Right forelimb (tissue), 1 donor: ENCODE results near the gene CERKL.

Experiments
- DNase-seq: peaks from one replicate; pipeline ENCODE4 v3.0.0-alpha.2; 2018

Gene CERKL

GRCh38 chr2:181573140-181573736 is 83.7 kb downstream of the CERKL start:
- DNase-seq = no peak

- no peak for DNase-seq
These were observed 85.9 kb downstream of the CERKL start for GRCh38 chr2:181570833-181571661.

- no peak for DNase-seq
These were observed 86.8 kb downstream of the CERKL start for GRCh38 chr2:181570059-181570458.

- DNase-seq = no peak
These were observed 90.4 kb downstream of the CERKL start for GRCh38 chr2:181566334-181567032.

GRCh38 chr2:181563101-181563692 is 93.7 kb downstream of the CERKL start:
- no peak for DNase-seq

- no peak for DNase-seq
These were observed 98.5 kb downstream of the CERKL start for GRCh38 chr2:181558371-181558770.

- no peak for DNase-seq
These were observed 102.7 kb downstream of the CERKL start for GRCh38 chr2:181554061-181554830.

GRCh38 chr2:181553244-181553643 is 103.7 kb downstream of the CERKL start:
- DNase-seq = no peak

- no peak for DNase-seq
These were observed 104.1 kb downstream of the CERKL start for GRCh38 chr2:181552808-181553207.

- no peak for DNase-seq
These were observed 110.8 kb downstream of the CERKL start for GRCh38 chr2:181546086-181546485.

- DNase-seq = no peak
These were observed 114.7 kb downstream of the CERKL start for GRCh38 chr2:181542170-181542569.

GRCh38 chr2:181540421-181540820 is 116.5 kb downstream of the CERKL start:
- DNase-seq = no peak

GRCh38 chr2:181536730-181537129 is 120.2 kb downstream of the CERKL start:
- DNase-seq = no peak

- DNase-seq = no peak
These were observed 128.5 kb downstream of the CERKL start for GRCh38 chr2:181528441-181528840.

GRCh38 chr2:181527058-181527457 is 129.8 kb downstream of the CERKL start:
- DNase-seq = no peak

GRCh38 chr2:181526014-181526413 is 130.9 kb downstream of the CERKL start:
- no peak for DNase-seq

- no peak for DNase-seq
These were observed 133.1 kb downstream of the CERKL start for GRCh38 chr2:181523756-181524155.

GRCh38 chr2:181520253-181520652 is 136.7 kb downstream of the CERKL start:
- no peak for DNase-seq

- DNase-seq = no peak
These were observed 139.1 kb downstream of the CERKL start for GRCh38 chr2:181517685-181518301.

- no peak for DNase-seq
These were observed 139.9 kb downstream of the CERKL start for GRCh38 chr2:181516992-181517391.

- DNase-seq = no peak
These were observed 141.2 kb downstream of the CERKL start for GRCh38 chr2:181515719-181516118.

- DNase-seq = no peak
These were observed 156.7 kb downstream of the CERKL start for GRCh38 chr2:181500201-181500600.
